Activated CD8-positive, alpha-beta memory T cell treated with anti-CD3 and anti-CD28 coated beads for 48 hours (primary cell): ENCODE data around the gene MAGI2.

ENCODE experiments used
- DNase-seq, 3 experiments: peaks; one replicate each; pipeline ENCODE4 v3.0.0-alpha.2; 2020; ENCODE audit warnings: low read depth in 2 of 3, low spot score in 2 of 3

MAGI2 gene

DNA sequence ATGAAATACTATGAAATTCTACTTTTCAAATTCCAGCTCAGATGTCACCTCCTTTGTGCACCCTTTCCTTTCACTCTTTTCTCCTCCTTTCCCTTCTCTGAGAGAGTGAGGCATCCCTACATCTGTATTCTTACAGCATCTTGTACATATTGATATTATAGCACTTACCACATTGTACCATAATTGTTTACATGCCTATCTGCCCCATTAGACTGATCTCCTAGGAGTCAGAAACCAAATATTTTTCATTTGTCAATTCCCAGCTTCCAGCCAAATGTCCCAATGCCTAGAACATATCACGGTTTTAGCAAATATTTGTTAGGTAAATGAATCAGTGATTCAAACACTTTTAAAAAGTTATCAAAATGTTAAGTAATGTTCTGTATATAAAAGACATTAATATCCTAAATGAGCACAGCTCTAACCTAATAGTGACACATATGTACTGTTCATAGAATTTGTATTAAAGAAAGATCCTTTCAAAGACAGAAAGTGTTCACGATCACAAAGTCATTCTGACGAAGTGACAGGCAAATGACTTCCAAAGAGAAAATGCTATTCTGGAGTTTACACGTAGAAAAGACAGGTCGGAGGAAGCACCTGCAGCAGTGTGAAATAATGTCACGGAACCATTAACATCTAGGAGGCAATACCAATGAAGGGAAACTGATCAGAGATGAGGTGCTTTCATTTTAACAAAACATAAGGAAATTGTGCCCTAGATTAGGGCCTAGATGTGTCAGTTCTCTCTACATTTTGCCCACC, 774.2 kb downstream of the MAGI2 start:
- no peak for DNase-seq

DNA sequence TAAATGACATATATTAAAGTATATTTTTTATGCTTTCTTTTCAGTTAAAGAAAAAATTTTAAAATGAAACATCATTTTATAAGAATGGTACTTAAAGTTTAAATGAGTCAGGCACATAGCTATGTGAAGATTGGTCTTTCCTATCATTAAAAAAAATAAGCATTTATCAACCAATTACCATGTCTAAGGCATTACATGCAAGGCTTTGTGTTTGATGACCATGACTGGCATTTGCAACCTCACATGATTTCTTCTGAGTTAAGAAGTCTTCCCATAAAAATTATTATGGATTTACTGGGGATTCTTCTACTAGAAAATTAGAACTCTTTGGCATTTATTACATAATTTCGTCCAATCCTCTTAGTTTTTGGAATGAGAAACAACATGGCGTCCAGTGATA, 776.1 kb downstream of the MAGI2 start:
- no peak for DNase-seq

DNA sequence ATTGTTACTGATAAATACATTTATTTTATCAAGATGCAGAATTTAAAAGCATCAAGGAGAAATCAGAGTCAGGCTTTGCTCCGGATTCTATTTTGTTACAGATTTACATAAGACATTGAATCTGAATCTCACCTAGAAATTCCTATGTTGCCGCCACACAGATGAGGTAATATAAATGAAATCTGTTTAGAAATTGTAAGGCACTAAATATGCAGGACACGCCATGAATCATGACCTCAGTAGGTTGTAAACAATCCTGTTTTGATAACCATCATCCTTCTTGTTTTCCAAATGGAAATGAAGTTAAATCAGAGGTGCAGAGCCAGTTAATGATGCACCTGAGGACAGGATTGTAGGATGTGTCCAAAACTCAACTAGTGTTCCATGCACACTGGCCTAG, 778.0 kb downstream of the MAGI2 start:
- DNase-seq, result no peak

DNA sequence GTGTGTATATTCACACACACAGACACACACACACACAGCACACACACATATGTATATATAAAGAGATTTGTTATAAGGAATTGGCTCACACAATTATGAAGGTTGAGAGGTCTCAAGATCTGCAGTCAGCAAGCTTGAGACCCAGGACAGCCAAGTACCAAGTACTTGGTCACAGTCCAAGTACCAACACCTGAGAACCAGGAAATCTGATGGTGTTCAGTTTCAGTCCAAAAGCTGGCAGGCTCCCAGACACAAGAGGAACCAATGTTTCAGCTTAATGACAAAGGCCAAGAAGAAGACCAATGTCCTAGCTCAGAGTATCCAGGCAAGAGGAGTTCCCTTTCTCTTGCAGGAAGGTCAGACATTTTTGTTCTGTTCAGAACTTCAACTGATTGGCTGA, 780.2 kb downstream of the MAGI2 start:
- no peak for DNase-seq

DNA sequence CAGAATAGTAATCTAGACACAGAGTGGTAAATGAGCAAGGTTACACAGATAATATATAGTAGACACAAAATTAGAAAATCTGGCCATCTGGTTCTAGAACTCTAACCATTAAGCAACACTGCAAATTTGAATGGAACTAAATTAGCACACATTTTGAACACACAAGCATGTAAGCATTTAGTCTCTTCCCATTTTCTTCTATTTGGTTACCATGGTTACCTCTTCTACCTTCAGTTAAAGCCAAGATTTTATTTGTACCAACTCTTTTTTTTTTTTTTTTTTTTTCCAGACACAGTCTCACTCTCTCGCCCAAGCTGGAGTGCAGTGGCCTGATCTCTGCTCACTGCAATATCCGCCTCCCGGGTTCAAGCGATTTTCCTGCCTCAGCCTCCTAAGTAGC, 790.5 kb downstream of the MAGI2 start:
- no peak for DNase-seq

DNA sequence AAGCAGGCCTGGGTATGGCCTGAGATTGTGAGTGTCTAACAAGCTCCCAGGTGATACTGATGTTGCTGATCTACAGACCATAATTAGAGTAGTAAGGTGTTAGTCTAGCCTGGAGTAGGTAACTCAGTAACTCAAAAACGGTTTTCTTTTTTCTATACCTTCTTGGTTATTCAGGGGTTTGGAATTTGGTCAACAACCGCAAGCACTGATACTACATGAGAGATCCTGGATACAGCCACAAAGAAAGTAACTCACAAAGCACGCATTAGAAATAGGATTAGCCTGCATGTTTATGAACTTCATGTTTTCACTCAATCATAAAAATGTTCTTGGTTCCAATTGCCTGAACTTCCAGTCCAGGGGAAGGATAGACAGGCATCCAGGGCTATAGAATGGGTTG, 803.5 kb downstream of the MAGI2 start:
- DNase-seq, result no peak

DNA sequence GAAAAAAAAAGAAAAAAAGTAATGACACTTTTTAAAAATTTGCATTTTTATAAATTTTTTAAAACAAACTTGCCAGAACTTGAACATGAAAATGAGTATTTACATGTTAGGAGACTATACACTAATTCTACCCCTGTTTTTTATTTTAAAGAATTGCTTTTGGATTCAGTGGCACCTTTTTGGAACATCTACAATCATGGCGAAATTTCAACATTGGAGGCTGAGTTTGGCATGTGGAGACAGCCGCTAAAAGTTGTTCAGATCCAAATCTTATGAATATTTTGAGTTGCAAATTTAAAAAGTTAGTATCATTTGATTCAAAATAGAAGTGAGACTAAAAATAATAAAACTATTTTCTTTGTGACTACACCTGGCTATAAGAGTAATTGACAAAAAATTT, 804.2 kb downstream of the MAGI2 start:
- DNase-seq, result no peak

DNA sequence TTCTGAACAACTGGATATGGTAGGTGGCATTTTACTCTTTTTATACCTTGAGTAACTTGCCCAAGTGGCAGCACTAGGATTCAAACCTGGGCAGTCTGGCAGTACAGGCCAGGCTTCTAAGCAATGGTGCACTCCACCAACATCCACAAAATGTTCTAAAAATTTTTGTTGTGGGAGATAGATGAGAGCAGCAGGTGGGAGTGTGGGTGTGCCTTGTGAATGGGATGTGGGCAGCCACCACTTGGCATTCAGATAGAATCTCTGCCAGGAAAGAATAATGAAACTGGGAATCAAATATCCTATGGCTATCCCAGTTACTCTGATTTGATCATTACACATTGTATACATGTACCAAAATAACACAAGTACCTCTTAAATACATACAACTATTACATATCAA, 810.7 kb downstream of the MAGI2 start:
- no peak for DNase-seq

DNA sequence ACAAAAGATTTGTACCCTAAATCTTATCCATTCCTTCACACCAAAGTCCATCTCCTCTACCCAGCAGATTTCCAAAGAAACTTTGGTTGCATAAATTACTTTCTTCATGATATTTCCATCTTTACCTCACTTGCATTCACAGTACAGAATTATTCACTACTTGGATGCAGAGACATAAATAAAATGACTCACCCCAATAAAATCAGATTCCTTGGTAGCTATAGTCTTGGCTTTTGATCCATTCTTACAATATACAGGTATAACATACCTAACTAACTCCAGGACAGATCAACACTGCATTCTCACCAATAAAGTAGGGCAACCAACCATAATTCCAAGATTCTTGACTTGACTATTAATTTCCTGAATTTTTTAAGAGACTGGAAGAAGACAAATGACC, 815.1 kb downstream of the MAGI2 start:
- no peak for DNase-seq

DNA sequence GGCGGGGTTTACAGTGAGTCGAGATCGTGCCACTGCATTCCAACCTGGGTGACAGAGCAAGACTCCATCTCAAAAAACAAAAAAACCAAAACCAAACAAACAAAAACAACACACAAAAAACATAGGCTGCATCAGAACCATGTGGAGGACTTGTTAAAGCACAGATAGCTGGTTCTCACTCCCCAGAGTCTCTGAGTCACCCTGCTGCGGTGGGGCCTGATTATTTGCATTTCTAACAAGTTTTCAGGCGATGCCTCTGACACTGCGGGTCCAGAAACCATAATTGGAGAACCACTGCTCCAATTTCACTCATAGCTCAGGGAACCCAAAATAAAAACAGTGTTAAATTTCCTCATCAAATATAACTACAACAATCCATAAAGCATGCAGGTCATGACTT, 816.7 kb downstream of the MAGI2 start:
- no peak for DNase-seq

DNA sequence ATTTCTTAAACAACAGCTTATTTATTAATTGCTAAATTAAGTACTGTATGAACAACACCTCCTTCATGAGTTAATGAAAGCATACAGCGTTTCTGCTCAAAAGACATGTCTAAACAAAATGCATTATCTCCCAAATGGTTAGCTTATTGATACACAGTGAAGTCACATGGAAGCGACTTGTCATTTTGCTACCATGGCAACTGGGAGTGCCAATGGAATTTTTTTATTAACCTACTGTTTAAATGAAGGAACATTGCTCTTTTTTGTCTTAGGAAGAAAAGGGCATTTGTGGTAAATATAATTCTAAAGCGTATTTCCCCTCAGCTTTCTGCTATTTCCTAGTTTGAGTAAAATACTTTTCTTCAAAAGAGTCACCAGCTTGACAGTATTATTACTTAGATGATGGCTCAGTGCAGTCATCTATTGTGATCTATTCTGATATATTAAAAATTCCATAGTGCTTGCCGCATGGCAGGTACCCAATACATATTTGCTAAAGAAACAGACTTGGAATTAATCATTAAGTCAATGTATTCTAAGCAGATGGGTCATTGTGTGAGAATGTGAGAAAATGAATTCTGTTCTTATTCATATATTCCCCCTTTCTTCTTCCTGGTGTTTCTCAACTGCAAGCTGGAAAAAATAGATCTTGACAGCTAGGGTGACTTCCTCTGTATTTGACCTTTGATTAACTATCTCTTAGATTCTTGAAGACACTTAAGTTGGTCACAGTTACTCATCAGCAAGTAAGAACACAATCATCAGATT, 818.3 kb downstream of the MAGI2 start:
- no peak for DNase-seq

DNA sequence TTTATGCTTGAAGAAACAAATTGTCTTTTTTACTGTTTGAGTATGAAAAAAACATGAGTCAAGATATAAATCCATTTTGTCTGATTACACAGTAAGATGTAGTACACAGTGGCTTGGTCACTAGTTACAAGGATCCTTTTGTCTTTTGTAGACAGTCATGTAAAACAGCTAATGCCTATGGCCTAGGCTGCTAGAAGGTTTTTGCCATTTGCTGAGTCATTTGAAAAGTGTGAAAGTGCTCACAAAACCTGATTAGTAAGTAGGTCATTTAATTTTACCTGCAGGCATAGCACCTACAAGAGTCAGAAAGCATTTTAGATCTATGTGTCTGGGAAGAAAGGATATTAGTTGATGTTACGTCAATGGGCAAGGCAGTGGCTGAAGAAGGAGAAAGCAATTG, 819.4 kb downstream of the MAGI2 start:
- no peak for DNase-seq

DNA sequence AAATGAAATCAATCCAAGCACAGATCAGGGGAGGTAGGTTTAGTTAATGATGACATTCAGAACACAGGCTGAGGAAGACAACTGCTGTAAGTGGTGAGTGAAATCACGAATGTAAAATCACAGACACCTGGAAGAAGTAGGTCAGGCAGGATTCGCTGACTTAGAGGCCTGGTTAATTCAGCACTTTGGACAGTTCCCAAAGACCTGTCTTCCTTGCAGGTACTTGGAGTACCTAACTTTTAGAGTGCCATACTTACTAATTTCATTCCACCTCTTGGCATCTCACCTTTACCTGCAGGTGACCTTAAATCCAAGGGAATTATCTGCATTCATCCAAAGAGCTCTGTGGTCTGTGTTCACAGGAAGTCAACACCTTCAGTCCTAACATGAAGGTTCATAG, 832.5 kb downstream of the MAGI2 start:
- DNase-seq, result no peak

DNA sequence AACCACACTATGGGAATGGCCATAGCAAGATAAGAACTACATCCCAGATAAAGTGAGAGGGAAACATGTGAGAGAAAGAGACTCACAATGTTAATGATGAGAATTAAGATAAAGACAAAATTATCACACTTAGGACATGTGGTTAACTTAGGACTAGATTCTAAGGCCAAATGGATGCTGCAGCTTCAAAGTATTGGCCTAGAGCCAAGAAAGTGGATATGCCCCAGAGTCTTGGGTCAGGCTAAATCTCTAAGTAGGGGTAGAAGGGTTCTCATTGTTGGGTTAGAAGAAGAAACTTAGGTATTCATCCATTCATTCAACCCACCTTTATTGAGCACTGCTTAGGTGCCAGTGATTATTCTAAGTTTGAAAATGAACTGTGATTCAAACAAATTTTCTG, 836.9 kb downstream of the MAGI2 start:
- no peak for DNase-seq

DNA sequence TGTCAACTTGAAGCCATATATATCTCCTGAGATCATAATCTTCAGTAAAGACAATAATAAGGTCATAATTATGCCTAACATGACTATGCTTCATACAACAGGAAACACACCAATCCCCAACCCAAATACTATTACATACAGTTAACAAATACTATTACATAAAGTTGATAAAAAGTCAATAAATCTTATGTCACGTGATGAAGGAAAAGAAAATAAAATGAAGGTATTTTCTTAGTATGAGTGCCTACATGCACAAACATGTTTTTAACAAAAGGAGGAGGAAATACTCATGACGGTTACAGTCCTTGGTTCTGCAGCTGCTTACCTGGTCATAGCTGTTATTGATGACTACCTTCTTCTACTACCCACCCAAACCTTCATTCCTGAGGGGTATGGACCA, 844.2 kb downstream of the MAGI2 start:
- no peak for DNase-seq

DNA sequence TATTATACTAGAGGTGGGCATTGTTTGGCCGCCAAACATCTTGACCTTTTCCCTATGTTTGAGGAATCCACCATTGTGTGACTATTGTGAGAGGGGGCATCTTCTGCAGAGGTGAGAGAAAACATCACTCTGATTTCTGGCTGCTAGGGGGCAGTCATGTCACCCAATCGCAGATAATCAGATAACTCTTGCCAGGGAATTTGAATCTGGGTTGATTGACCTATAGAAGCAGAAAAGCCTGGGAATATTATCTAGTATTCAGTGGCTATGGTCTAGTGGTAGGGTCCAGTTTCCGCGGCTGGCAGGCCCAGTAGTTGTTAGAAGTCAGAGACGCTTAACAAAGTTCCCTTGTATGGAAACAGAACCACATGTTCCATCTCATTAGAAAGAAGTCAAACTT, 846.4 kb downstream of the MAGI2 start:
- no peak for DNase-seq

DNA sequence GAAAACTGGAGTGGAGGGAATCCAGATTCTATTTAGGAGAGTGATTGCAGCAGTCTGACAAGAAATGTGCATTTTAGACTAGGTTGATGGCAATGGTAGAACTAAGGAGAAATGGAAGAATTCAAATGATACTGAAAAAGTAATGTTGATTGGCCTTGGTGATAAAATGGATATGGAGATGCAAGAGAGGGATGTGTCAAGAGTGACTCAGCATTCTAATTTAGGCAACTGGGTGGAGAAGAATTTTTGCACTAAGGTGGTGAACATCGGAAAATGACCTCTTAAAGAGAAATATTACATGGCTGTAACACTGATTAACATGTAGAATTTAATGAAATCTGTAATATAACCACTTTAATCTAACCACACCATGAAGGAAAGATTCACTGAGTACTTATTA, 848.3 kb downstream of the MAGI2 start:
- DNase-seq, result no peak

DNA sequence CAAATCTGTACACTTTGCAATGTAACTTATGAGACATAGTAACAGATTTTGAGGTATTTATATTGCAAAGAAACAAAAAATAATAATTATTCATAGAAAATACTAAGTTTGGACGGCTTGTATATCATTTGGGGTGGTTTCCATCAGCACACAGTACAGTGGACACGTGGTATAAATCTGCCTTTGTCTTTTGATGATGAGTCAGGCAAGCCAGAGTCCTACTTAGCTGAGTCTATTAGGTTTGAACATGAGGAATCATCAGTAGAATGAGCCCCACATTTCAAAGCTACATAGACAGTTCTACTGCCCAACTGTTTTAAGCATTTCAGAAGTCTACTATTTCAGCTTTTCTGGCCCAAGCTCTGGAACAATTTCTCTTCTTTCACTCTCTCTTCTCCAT, 851.7 kb downstream of the MAGI2 start:
- DNase-seq, result no peak

DNA sequence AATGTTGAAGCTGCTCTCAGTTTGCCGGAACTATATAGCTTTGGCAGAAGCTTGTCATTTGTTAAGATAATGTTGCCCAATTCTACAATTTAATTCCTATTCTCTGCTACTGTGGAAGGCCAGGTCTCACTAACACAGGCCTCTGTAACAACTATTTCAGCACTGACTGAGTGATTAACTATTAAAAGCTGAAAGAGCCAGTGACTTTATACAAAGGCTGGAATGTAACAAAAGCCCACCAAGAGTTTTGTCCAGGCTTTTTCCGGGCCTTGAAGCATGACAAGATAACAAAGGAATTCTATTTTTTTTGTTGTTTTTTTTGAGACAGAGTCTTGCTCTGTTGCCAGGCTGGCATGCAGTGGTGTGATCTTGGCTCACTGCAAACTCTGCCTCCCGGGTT, 859.3 kb downstream of the MAGI2 start:
- DNase-seq, result no peak

DNA sequence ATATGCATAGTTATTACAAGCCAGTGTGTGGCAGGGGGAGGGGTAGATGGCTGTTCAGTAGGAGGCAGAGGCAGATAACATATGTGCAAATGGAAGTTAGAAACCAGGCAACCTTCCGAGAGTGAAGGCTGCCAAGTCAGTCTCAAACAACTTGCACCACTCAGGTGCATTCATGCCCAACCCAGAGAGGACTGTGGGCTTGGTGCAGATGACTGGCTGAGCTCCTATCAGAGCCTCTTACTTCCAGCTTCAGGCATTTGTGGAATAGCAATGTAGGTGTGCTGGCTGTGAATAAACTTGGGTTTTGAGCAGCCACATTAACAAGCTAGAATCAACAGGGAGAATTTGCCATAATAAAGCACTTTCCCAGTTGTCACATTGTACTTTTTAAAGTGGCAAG, 865.1 kb downstream of the MAGI2 start:
- no peak for DNase-seq

DNA sequence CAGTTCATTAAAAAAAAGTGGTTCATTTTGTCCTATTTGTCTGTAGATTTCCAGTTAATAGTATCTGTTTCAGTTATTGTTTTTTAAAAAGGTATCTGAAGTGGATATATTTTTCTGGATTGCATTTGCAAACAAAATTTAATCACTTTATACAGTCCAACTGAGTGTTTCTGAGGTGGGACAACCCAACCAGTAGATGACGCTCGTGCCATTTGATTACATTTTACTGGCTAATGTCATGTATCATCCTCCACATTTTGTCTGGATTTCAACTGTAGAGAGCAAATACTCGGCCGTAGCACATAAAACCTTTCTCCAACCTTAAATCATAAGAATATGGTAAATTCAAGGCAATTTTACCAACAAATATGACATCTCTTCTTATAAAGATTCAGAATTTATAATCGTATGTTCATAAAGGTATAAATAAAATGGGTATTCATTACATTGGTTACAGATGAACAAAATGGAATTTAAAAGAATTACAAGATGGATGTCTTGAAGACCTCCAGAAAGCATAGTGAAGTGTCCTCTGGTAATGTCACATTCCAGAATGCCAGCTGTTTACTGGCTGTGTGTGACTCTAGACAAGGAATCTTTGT, 865.9 kb downstream of the MAGI2 start:
- DNase-seq, result no peak

DNA sequence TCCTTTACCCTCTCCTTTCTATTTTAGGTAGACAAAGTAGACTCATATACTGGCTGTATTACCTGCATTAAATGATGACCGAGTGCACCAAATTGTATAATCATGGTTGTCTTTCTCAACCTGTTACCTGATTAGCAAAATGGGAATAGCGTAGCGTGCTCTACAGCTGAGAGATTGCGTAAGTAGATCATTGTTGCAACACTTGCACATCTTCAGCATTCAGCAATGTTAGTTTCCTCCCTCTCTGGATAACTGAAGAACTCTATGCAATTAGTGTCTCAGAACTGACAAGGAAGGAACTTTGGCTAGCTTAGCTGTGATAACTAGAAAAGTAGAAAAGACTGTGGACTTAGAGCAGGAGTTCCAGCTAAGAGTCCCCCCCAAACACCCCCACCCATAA, 867.5 kb downstream of the MAGI2 start:
- DNase-seq, result no peak

DNA sequence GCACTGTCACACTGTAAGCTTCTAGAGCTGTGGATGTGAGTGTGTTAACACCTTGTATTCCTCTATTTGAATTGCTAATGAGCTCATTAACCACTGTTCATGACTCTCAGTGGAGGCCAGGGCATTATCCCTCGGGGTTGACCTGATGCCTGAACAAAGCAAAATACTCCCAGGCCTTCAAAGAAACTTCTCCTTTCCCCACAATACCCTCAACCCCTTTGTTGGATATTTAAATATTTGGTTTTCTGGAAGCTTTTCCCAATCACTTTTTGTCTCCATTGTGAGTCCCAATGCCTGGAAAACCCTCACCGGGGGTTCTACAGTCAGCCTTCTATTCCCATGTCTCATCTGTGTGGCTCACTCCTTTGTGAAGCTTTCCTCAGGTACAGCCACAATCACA, 874.8 kb downstream of the MAGI2 start:
- no peak for DNase-seq
